Activated naive CD8-positive, alpha-beta T cell treated with anti-CD3 and anti-CD28 coated beads, Interleukin-2, amount 50 U/mL, for 16 hours (primary cell): Measurements from ENCODE around the gene CKM.

Experiments
- DNase-seq: peaks from one replicate; pipeline ENCODE4 v3.0.0-alpha.2; 2020; ENCODE audit warnings: low read depth, low spot score

The CKM gene

GRCh38 chr19:45322744-45323281 is at the start of gene CKM:
TSS of gene CKM (minus strand) at chr19:45322875. CDS start at chr19:45319713, 3,162 bp downstream.
- DNase-seq, result no peak

- peak; percentile 99 for DNase-seq
Observed at GRCh38 chr19:45370410-45371204, 47.9 kb upstream of the CKM start, which contains the start of gene ERCC2. TSS of gene ERCC2 (minus strand) at chr19:45370573. CDS start at chr19:45370540, 33 bp downstream.

GRCh38 chr19:45368737-45369340 is 46.2 kb upstream of the CKM start:
- DNase-seq, result no peak

- DNase-seq, result no peak
Observed at GRCh38 chr19:45368127-45368526, 45.5 kb upstream of the CKM start.

GRCh38 chr19:45364696-45365095 is 42.0 kb upstream of the CKM start:
- DNase-seq, result no peak

- no peak for DNase-seq
Observed at GRCh38 chr19:45363861-45364459, 41.3 kb upstream of the CKM start.

- no peak for DNase-seq
Observed at GRCh38 chr19:45362291-45362690, 39.6 kb upstream of the CKM start.

GRCh38 chr19:45361608-45362007 is 38.9 kb upstream of the CKM start:
- DNase-seq, result no peak

- DNase-seq, result no peak
Observed at GRCh38 chr19:45358213-45358792, 35.6 kb upstream of the CKM start.

- no peak for DNase-seq
Observed at GRCh38 chr19:45357445-45357783, 34.7 kb upstream of the CKM start.

- no peak for DNase-seq
Observed at GRCh38 chr19:45356760-45357444, 34.2 kb upstream of the CKM start.

- DNase-seq, result no peak
Observed at GRCh38 chr19:45355910-45356309, 33.2 kb upstream of the CKM start.

GRCh38 chr19:45355402-45355801 is 32.7 kb upstream of the CKM start:
- no peak for DNase-seq

- DNase-seq, result no peak
Observed at GRCh38 chr19:45354241-45354842, 31.7 kb upstream of the CKM start.

GRCh38 chr19:45352914-45353796 is 30.5 kb upstream of the CKM start:
- no peak for DNase-seq

- DNase-seq, result no peak
Observed at GRCh38 chr19:45352471-45352870, 29.8 kb upstream of the CKM start.

GRCh38 chr19:45352062-45352461 is 29.4 kb upstream of the CKM start:
- no peak for DNase-seq

- DNase-seq, result no peak
Observed at GRCh38 chr19:45351401-45351952, 28.8 kb upstream of the CKM start.

- DNase-seq, result no peak
Observed at GRCh38 chr19:45350477-45351058, 27.9 kb upstream of the CKM start.
